22Rv1 (cell line): ENCODE data around the gene OR10AG1.

Source experiments
- CTCF ChIP-seq: fragments of 450-650 bp; IDR thresholded peaks from 2 replicates; pipeline ENCODE4 v1.5.1; 2017; ENCODE audit warnings: mild to moderate bottlenecking
- ZFX ChIP-seq: fragments of 450-650 bp; IDR thresholded peaks from 2 replicates; pipeline ENCODE4 v1.6.1; 2017; ENCODE audit warnings: antibody characterized with exemption, borderline replicate concordance

- TF ChIP-seq CTCF, result no peak
- TF ChIP-seq ZFX, result no peak
These were observed 1.8 kb downstream of the OR10AG1 start for GRCh38 chr11:55967914-55968313.
